GM18519 (cell line): Measurements from ENCODE around the gene NUP210L.
"Not testable (repeated sequence)": the region's sequence is repeated elsewhere in the genome, so short reads cannot be mapped to it uniquely, and the experiment has no call there.

Experiments
- ATAC-seq: cut with Tn5 transposase; IDR thresholded peaks from one replicate; pipeline ENCODE4 v1.9.1; 2021; ENCODE audit warnings: mild to moderate bottlenecking, moderate library complexity; ENCODE audit not compliant: unreplicated experiment, low FRiP score

NUP210L gene

DNA sequence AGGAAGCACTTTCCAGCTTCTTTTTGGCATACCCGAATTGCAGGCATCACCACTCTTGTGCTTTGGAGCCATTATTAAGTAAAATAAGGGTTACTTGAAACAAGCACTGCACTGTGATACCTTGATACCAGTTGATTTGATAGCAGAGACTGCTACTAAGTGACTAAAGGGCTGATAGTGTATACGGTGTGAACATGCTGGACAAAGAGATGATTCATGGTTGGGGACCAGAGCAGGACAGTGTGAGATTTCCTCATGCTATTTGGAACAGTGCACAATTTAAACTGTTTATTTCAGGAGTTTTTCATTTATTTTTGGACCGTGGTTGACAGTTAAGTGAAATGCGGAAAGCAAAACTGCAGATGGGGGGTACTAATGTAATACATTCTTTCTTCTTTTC is 154.5 kb downstream of the NUP210L start:
- no peak for ATAC-seq

- not testable (repeated sequence) for ATAC-seq
Measured at GRCh38 chr1:153996882-153997281, 158.0 kb downstream of the NUP210L start.

DNA sequence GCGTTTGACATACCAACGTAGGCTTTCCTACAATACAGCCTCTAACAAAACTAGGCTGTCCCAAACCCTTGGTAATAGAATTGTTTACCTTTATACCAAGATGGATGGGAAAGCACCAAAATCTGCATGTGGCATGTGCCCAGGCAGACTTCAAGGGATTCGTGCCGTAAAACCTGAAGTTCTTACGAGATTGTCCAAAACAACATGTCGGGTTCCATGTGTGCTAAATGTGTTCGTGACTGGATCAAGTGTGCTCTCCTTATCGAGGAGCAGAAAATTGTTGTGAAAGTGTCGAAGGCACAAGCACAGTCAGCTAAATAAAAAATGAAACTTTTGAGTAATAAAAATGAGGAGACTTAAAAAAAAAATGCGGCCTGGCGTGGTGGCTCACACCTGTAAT is 159.2 kb downstream of the NUP210L start:
- no peak for ATAC-seq

- no peak for ATAC-seq
Measured at GRCh38 chr1:153995202-153995601, 159.7 kb downstream of the NUP210L start.

DNA sequence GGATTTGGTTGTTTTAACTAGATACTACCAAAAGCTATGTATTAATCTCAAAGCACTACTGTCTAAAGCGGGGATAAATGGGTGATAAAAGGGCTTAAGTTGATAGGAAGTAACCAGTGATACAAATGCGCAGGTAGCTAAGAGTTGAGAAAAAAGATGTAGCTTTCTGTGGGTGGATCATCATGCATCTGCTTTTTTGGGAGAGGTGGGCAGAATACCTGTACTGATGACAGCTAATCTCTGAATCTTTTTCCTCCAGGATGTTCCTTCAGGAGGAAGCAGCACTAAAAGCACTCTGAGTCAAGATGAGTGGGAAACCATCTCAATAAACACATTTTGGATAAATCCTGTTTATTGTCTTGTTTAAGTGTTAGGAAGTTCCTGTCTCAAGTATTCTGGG is 163.1 kb downstream of the NUP210L start:
- no peak for ATAC-seq

DNA sequence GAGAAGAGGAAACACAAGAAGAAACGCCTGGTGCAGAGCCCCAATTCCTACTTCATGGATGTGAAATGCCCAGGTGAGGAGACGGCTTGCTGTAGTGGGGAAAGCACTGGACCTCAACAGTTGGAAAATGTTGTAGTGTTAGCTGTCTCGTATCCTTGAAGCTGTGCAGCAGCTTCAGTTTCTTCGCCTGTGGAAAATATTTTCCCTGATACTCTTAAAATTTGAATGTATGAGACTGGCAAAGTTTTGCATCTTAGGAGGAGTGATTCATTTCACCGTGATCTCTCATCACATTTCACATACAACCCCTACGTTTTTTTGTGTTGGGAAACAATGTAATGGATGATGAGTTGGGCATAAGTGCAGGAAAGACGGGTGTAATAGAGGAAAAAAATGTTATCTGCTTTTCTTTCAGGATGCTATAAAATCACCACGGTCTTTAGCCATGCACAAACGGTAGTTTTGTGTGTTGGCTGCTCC is 163.7 kb downstream of the NUP210L start:
- no peak for ATAC-seq

DNA sequence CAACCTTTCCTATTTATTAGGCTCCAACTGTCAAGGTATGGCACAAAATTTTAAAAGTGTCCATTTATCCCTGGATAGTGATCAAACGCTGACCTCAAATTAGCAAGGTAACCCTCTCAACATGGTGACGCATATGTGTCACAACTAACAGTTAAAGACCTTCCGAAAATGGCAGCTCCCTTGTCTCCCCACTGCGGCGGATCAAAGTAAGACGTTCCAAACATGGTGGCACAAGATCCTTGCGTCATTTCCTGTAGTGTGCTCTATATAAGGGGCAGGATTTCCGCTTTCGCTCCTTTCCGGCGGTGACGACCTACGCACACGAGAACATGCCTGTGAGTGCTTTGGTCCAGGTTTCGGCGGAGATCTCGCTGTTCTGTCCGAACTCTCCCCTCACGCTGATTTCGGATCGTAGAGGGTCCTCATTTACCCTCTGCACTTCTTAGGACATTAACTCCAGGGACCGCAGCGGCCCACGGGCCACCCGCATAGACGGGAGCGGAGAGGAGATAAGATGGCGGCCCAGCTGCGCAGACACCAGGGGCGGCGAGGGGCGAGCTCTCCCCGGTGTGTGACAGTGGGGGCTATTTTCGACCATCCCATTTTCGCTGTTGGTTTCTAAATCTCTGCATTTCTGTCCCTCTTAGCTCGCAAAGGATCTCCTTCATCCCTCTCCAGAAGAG is 164.3 kb downstream of the NUP210L start, which contains the start of gene RPS27:
RPS27 (plus strand) TSS at position 295 of the 683 bp plus-strand sequence; CDS start at position 330, 35 bp downstream.
- ATAC-seq = peak; percentile 66

DNA sequence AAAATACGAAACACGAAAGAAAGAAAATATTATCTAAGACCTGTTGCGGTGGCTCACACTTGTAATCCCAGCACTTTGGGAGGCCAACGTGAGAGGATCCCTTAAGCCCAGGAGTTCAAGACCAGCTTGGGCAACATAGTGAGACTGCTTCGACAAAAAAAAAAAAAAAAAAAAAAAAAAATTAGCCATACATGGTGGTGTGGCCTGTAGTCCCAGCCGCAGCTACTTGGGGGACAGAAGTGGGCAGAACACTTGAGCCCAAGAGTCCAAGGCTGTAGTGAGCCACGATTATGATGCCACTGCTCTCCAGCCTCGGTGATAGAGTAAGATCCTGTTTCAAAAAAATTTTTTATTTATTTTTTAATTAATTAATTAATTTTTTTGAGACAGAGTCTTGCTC is 167.3 kb downstream of the NUP210L start:
- ATAC-seq = no peak

DNA sequence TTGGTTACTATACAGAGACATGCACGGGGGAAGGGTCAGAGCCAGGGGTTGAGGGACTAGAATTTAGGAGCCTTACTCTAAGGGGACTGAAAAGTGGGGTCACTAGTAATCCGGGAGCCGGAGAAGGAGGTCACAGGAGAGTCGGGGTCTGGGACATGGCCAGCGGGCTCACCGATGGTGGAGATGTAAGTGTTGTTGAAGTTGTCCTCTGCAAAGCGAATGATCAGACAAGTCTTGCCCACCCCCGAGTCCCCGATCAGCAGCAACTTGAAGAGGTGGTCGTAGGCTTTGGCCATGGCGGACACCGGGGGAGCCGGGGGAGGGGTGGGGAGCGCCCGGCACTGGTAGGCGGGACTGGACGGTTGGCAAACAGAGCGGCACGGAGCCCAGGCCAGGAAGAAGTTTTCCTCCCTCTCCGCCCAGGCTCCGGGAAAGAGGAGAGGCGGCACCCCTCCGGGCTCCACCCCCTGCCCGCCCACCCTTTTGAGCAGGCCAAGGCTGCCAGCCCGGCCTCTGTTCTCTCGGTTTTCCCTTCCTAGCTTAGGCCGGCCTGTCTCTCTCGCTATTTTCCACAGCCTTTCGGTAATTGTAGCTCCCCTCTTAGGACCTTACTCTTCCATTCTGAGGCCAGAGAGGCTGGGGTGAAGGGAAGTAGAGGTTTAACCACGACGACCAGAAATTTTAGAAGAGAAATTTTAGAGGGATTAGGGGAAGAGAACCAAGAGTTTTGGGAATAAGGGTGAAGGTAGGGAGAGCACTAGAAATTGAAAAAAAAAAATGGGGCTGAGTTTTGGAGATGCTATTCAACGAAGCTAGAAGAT is 168.7 kb downstream of the NUP210L start, which contains the start of gene RAB13:
RAB13 (minus strand) TSS at position 399 of the 821 bp plus-strand sequence; CDS start at position 296, 103 bp downstream.
- ATAC-seq = no peak

GRCh38 chr1:153985341-153985912 is 169.4 kb downstream of the NUP210L start:
- ATAC-seq = no peak

DNA sequence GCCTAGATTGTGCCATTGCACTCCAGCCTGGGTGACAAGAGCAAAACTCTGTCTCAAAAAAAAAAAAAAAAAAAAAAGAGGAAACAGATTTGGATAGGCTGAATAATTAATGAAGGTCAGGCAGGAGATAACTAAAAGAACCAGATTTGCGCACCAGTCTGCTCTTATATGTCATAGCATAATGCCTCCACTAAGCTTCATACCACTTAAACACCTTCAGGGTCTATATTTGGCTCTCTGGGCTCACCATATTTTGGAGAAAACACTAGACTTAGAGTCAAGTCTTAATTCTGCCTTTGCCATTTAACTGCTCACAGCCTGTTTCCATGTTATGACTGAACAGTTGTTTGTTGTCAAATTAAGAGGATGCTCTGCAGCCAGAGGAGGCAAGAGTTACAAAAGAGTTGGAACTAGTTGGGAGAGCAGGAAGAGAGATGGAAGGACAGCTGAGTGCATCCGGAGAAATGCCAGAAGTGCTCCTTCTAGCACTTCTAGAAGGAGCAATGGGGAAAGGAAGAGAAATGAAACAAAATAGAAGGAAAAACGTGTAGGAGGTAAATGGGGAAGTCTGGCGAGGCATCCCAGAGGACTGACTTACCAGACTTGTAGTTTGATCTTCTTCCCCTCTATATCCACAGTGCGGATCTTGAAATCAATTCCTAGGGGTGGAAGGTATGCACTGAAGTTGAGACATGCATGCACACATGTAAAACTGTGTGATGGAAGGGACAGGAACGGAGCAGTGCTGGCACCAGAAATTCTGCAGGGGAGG is 170.6 kb downstream of the NUP210L start:
- no peak for ATAC-seq

DNA sequence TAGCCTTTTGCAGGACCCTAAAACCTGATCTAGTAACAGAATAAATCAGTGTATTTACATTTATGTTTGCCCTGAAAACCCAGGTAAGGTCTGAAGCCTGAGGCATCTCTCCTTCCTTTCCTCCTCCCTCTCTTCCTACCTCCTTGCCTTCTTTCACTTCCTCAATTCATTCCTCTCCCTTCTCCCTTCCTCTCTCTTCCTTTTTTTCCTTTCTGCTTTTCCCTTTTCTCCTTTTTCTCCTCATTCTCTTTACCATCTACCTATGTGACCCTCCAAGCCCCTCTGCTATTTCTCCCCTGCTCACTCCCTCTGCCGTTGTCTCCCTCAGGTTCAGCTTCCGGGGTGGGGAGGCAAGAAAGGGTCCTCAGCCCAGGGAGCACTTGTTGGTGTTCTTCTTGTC is 173.1 kb downstream of the NUP210L start:
- ATAC-seq = not testable (repeated sequence)

DNA sequence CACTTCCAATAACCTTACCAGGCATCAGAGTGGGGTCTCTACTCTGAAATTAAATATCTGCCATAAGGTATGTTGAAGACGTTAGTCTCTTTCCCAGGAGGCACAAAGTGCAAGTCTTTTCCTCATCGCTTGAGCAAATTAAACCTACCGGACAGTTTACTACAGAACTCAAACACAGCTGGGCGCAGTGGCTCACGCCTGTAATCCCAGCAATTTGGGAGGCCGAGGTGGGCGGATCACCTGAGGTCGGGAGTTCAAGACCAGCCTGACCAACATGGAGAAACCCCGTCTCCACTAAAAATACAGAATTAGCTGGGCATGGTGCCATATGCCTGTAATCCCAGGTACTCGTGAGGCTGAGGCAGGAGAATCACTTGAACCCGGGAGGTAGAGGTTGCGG is 175.8 kb downstream of the NUP210L start:
- ATAC-seq = not testable (repeated sequence)

DNA sequence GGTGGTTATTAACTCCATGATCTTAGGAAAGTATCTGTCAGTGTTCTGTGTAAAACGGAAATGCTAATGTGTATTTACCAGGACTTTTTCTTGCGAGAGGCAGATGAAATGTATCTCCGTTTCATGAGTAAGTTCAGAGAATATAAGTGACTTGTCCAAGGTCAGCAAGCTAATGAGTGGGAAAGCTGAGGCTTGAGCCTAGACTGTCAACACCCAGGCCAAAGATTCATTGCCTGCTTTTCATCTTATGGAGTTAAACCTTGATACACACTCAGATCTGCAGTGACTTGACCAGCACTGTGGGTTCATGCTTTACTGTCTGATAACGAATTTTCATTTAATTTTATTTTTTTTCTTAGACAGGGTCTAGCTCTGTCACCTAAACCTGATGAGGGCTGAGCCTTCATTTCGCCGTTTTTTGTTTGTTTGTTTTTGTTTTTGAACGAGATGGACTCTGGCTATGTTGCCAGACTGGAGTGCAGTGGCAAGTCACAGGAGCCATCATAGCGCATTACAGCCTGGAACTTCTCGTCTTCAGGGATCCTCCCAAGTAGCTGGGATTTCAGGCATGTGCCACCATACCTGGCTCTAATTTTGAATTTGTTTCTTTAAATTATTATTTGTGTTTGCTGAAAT is 176.5 kb downstream of the NUP210L start:
- no peak for ATAC-seq

DNA sequence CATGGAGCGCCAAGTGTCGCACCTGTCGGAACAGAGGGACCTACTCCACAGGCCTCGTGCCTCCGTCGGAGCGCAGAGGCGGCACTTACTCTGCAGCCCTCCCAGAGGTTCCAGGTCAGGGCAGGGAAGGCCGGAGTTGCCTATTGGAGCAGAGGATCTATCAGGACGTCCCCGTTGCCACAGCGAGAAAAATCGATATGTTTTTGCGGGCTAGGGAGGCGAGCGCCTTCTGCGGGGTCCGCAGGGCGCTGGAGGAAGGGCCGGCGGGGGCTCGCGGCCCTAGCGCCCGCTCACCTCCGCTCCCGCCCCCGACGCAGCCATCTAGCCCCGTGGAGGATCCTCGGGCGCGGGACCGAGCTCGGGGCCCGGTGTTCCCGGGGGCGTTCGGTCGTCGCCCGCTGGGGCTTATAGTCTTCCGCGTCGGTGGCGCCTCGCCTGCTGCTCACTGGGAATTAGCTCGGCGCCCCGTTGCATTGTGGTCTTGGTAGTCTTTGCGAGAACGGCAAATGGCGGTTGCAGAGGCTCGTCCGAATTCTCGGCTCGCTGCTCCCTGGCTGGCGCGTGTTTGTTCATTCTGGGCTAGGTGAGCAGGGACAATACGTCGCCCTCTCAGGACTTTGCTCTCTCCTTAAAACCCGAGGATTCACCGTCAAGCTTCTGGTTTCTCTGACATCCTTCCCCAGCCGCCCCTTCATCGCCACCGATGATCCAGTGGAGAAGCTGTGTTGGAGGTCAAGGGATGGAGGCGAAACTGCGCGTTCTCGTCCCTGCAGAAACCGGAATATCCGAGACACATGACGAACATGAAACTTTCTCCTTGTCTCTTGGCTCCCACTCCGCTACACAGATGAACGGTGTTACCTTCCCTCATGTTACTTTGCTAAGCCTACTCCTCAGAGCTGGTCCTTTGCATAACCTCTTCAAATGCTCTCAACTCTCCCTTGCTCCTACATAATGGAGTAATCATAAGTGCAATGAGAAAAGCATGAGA is 177.3 kb downstream of the NUP210L start, which contains the start of gene JTB:
JTB (minus strand) TSS at position 425 of the 991 bp plus-strand sequence; CDS start at position 3, 422 bp downstream.
- no peak for ATAC-seq

DNA sequence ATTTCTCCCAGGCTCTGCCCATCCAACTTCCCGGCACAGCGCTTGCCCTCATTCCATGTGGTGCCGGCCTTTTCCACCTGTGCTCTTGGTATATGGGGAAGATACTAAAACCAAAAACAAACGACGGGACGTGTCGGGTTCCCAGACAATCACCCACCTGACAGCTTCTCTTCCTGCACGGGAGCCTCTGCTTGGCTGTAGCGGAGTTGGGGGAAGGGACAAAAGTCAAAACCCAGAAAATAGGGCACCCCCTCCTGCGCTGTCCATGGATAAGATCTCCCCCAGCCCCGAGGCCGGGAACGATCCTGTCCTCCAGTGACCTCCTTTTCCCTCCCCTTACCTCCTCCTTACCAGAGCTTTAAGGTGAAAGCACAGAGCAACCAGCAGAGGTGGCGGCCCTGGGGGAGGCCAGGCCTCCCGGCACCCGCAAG is 178.0 kb downstream of the NUP210L start:
- no peak for ATAC-seq

- no peak for ATAC-seq
Measured at GRCh38 chr1:153973525-153973924, 181.3 kb downstream of the NUP210L start.

- ATAC-seq = no peak
Measured at GRCh38 chr1:153973071-153973470, 181.8 kb downstream of the NUP210L start.

DNA sequence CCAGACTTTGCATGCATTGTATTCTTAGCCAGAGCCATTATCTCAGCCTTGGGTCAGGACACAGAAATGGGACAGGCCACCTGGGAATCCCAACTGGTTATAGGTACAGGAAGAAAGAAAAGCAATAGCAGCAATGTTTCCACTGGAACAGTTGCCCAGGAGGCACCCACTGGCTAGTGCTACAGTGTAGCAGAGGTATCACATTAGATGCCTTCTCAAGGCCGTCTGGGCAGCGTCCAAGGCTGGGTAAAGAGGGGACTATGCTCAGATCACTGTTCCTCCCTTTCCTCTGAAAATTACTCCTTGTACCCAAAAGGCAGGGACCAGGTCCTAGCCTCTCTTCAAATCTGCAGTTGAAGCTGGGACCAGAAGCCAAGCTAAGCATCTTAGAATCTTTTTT is 184.5 kb downstream of the NUP210L start:
- ATAC-seq = no peak
